Caco-2 (cell line): ENCODE results near the gene ERMAP. TPM values are rescaled to one million over a fixed set of nuclear protein-coding genes. Genes with fewer than 3 reads are reported as not detected.

ENCODE experiments used
- BruUV-seq: library from RNA; stranded (reverse); fragments of 400-500 nt; replicated peaks from 2 replicates; lab custom pipeline; 2021; lab: Mats Ljungman, UMichigan
- CTCF ChIA-PET: fragments of 300-600 bp; sonication (Branson Sonifier 250); formaldehyde crosslinking; loops from one replicate; lab custom pipeline; 2022; ENCODE audit warnings: antibody characterized with exemption; lab: Charles Lee
- POLR2A ChIA-PET: fragments of 300-600 bp; sonication (Branson Sonifier 250); formaldehyde crosslinking; loops from one replicate; lab custom pipeline; 2022; ENCODE audit warnings: antibody characterized with exemption; lab: Charles Lee
- DNase-seq, 2 experiments: peaks; one replicate each; pipeline versions ENCODE4 v3.0.0 to v3.0.0-alpha.2; 2020 to 2022
- H3K27me3 ChIP-seq: replicated peaks from 2 replicates; pipeline ENCODE4 v1.6.0; 2011; ENCODE audit warnings: low read length; ENCODE audit not compliant: control insufficient read depth, insufficient read depth
- H3K36me3 ChIP-seq: 2 replicates; pipeline ENCODE4 v1.5.1; 2011; ENCODE audit warnings: low read length; ENCODE audit not compliant: control insufficient read depth, insufficient read depth
- H3K4me1 ChIP-seq: fragments of 250-450 bp; sonication (Bioruptor Pico); 2 replicates; pipeline ENCODE4 v1.5.1; 2020; ENCODE audit warnings: mild to moderate bottlenecking
- H3K4me3 ChIP-seq: 2 replicates; pipeline ENCODE4 v1.5.1; 2011; ENCODE audit warnings: low read depth, mild to moderate bottlenecking, control low read depth, low read length
- H3K9me3 ChIP-seq: fragments of 250-450 bp; sonication (Bioruptor Pico); 2 replicates; pipeline ENCODE4 v1.5.1; 2020; ENCODE audit warnings: mild to moderate bottlenecking, moderate library complexity
- H3K27ac Mint-ChIP-seq: one replicate; pipeline ENCODE4 v1.8.0; 2022; ENCODE audit warnings: mixed read lengths; ENCODE audit not compliant: unreplicated experiment
- H3K27me3 Mint-ChIP-seq: one replicate; pipeline ENCODE4 v1.8.0; 2022; ENCODE audit warnings: mixed read lengths; ENCODE audit not compliant: insufficient read depth, unreplicated experiment
- H3K36me3 Mint-ChIP-seq: one replicate; pipeline ENCODE4 v1.8.0; 2022; ENCODE audit warnings: mild to moderate bottlenecking, mixed read lengths; ENCODE audit not compliant: insufficient read depth, unreplicated experiment
- H3K4me1 Mint-ChIP-seq: one replicate; pipeline ENCODE4 v1.8.0; 2022; ENCODE audit warnings: low read depth, mixed read lengths; ENCODE audit not compliant: unreplicated experiment
- H3K4me3 Mint-ChIP-seq: one replicate; pipeline ENCODE4 v1.8.0; 2022; ENCODE audit warnings: mild to moderate bottlenecking, moderate library complexity, mixed read lengths; ENCODE audit not compliant: unreplicated experiment
- H3K9me3 Mint-ChIP-seq: one replicate; pipeline ENCODE4 v1.8.0; 2022; ENCODE audit warnings: mixed read lengths; ENCODE audit not compliant: unreplicated experiment
- intact Hi-C: fragments of 100-400 bp; cut with micrococcal nuclease; formaldehyde crosslinking; loops from one replicate; pipeline ENCODE4 v1.10.0; 2022; ENCODE audit not compliant: unreplicated experiment
- total RNA-seq: library from RNA; stranded (reverse); gene quantifications from 2 replicates; pipeline ENCODE4 v1.2.3, GENCODE V29; 2022
- TF ChIP-seq, protein P1 (sequence below), 2 experiments: fragments of 200-600 bp in 1 of 2; IDR thresholded peaks; 1 replicate in 1 of 2; 2 replicates in 1 of 2; pipeline versions ENCODE4 v1.5.1 to v1.8.0; 2011 to 2022; ENCODE audit warnings: antibody characterized with exemption in 1 of 2, control low read depth in 1 of 2, inconsistent platforms in 1 of 2, low read depth in 1 of 2, low read length in 1 of 2, mild to moderate bottlenecking in 1 of 2, moderate library complexity in 1 of 2; ENCODE audit not compliant: insufficient read depth in 1 of 2, severe bottlenecking in 1 of 2, unreplicated experiment in 1 of 2

ERMAP gene
- total RNA-seq, 1 experiment from 2014 or later: 4.8 TPM

DNA sequence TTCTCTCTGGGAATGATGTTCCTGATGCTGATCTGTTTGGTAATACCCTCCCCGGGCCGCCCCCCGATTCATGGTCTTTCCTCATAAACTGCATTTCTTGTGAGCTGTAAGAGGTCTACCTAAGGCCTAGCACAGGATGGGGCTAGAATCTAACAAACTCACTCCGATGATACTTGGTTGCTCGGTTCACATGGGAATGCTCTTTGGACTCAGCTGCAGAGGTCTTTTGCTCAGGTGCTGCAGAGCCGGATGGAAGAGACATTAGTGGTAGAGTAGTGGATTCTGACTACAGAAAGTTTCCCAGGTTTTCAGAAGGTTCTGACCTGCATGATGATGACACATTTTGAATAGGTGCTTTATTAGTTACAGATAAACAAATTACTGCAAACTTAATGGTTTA, 40.4 kb upstream of the ERMAP start:
- H3K36me3 Mint-ChIP-seq: peaks cover 30% of the 10 kb centered on the region
- CTCF ChIA-PET: interaction anchor here (1.6 kb wide), 1 partner anchor 11 kb away, joined by 3 read pairs; no protein-coding TSS in a partner anchor
- intact Hi-C loops: no loop called here

DNA sequence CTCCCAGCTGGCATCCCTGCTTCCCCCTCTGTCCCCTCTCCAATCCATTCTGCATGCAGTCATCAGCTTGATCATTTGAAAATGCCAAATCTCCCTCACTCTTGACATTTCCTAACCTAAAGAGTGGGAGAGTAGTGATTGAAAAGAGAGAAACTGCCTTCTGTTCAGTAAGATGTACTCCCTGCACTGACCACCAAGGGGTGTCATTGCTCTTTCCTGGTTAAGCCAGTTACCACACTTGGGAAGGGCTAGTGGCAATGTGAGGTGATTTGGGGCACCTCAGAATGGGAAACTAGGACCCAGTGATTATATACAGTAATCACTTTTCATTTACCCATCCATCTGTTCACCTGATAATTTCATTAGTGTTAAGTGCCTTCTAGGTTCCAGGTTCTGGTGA, 39.1 kb upstream of the ERMAP start:
- Histone ChIP-seq H3K4me3 (no peak overlapping the region), H3K36me3 (peaks cover 1% of the 10 kb centered on the region), H3K9me3 (no peaks in the 10 kb centered on the region), H3K4me1 (no peaks in the 10 kb centered on the region), H3K27me3 (no peaks in the 10 kb centered on the region)
- no TSS peak for BruUV-seq
- DNase-seq: peak in 1 of 2 experiments; percentile 51
- ChIA-PET CTCF (interaction anchor here (0.6 to 1.6 kb wide), 5 partner anchors 11 to 315 kb away, joined by 3 to 10 read pairs (median 3); partner anchors contain the start of genes C1orf50 and P3H1), POLR2A (no interaction called here)
- Mint-ChIP-seq H3K4me1 (no peaks in the 10 kb centered on the region), H3K36me3 (peaks cover 31% of the 10 kb centered on the region), H3K27ac (no peak overlapping the region), H3K4me3 (no peak overlapping the region), H3K9me3 (no peaks in the 10 kb centered on the region), H3K27me3 (no peaks in the 10 kb centered on the region)
- TF ChIP-seq, protein P1, sequence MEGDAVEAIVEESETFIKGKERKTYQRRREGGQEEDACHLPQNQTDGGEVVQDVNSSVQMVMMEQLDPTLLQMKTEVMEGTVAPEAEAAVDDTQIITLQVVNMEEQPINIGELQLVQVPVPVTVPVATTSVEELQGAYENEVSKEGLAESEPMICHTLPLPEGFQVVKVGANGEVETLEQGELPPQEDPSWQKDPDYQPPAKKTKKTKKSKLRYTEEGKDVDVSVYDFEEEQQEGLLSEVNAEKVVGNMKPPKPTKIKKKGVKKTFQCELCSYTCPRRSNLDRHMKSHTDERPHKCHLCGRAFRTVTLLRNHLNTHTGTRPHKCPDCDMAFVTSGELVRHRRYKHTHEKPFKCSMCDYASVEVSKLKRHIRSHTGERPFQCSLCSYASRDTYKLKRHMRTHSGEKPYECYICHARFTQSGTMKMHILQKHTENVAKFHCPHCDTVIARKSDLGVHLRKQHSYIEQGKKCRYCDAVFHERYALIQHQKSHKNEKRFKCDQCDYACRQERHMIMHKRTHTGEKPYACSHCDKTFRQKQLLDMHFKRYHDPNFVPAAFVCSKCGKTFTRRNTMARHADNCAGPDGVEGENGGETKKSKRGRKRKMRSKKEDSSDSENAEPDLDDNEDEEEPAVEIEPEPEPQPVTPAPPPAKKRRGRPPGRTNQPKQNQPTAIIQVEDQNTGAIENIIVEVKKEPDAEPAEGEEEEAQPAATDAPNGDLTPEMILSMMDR (IDR thresholded peaks at IDR 0.05; ENCODE audit: insufficient read depth in 1 of 2, low read depth in 1 of 2, low read length in 1 of 2, severe bottlenecking in 1 of 2, unreplicated experiment in 1 of 2): peak; percentile 50 to 61
- intact Hi-C loops: loop anchor here (1.0 kb wide), 2 partner anchors 135 to 296 kb away; no protein-coding TSS in a partner anchor

More for the DNA sequence above, 40.4 kb upstream of the ERMAP start:
- Mint-ChIP-seq H3K9me3 (no peaks in the 10 kb centered on the region), H3K27ac (no peak overlapping the region), H3K27me3 (no peaks in the 10 kb centered on the region), H3K4me3 (no peak overlapping the region), H3K4me1 (no peaks in the 10 kb centered on the region)
- peaks cover 1% of the 10 kb centered on the region for H3K36me3 ChIP-seq
- POLR2A ChIA-PET: no interaction called here
- no TSS peak for BruUV-seq
- TF ChIP-seq, protein P1 (IDR thresholded peaks at IDR 0.05; ENCODE audit: insufficient read depth in 1 of 2, low read depth in 1 of 2, low read length in 1 of 2, severe bottlenecking in 1 of 2, unreplicated experiment in 1 of 2): no peak
- H3K27me3 ChIP-seq: no peaks in the 10 kb centered on the region
- no peaks in the 10 kb centered on the region for H3K9me3 ChIP-seq
- DNase-seq: no peak
- no peaks in the 10 kb centered on the region for H3K4me1 ChIP-seq
- no peak overlapping the region for H3K4me3 ChIP-seq

DNA sequence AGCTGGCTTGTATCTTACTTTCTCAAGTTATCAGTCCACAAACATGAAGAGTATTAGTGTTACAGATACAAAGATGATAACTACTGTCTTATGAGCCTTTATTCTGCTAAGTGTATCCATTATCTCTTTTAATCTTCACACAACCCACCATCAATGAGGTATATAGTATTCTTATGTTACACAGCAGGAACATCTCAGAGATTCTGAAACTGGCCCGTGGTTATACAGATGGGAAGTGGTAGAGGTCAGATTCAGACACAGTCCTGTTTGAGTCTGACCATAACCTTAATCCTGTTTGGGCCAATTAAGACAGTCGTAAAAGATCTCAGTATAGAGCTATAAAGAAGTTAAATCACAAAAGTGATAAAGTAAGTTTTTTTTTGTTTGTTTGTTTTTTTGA, 37.2 kb upstream of the ERMAP start:
- no peak overlapping the region for H3K27ac Mint-ChIP-seq
- Histone ChIP-seq H3K4me3 (no peak overlapping the region), H3K27me3 (no peaks in the 10 kb centered on the region), H3K9me3 (no peaks in the 10 kb centered on the region), H3K4me1 (no peaks in the 10 kb centered on the region), H3K36me3 (peaks cover under 1% of the 10 kb centered on the region)
- ChIA-PET POLR2A (no interaction called here), CTCF (no interaction called here)
- H3K9me3 Mint-ChIP-seq: no peaks in the 10 kb centered on the region
- H3K36me3 Mint-ChIP-seq: peaks cover 44% of the 10 kb centered on the region
- no peaks in the 10 kb centered on the region for H3K27me3 Mint-ChIP-seq
- no TSS peak for BruUV-seq
- DNase-seq: no peak
- no peaks in the 10 kb centered on the region for H3K4me1 Mint-ChIP-seq
- H3K4me3 Mint-ChIP-seq: no peak overlapping the region
- TF ChIP-seq, protein P1 (IDR thresholded peaks at IDR 0.05; ENCODE audit: insufficient read depth in 1 of 2, low read depth in 1 of 2, low read length in 1 of 2, severe bottlenecking in 1 of 2, unreplicated experiment in 1 of 2): no peak
- intact Hi-C loops: no loop called here
